Neural cell (in vitro differentiated cells): ENCODE data around the gene CNTNAP2. TPM values are rescaled to one million over a fixed set of nuclear protein-coding genes. Genes with fewer than 3 reads are reported as not detected.

Source experiments
- H2AFZ ChIP-seq: fragments of 200-600, 300-800 bp; sonication (generic), shearing (Covaris generic); 2 replicates; pipeline ENCODE4 v1.6.0; 2014; ENCODE audit warnings: low read depth, mild to moderate bottlenecking, antibody characterized with exemption, low read length, moderate library complexity
- H3F3A ChIP-seq: fragments of 200-600 bp; shearing (Covaris generic); 2 replicates; pipeline ENCODE4 v1.6.1; 2016; ENCODE audit warnings: mild to moderate bottlenecking, moderate library complexity, mixed read lengths, antibody characterized with exemption, low read length; ENCODE audit not compliant: insufficient read depth, poor library complexity, severe bottlenecking
- H3K27ac ChIP-seq: fragments of 200-600, 300-800 bp; sonication (generic), shearing (Covaris generic); 2 replicates; pipeline ENCODE4 v1.5.1; 2014; ENCODE audit warnings: mild to moderate bottlenecking, low read length, moderate library complexity
- H3K27me3 ChIP-seq: fragments of 300-800, 200-600 bp; sonication (generic), shearing (Covaris generic); 2 replicates; pipeline ENCODE4 v1.6.0; 2014; ENCODE audit warnings: mild to moderate bottlenecking, low read depth, low read length, moderate library complexity; ENCODE audit not compliant: insufficient read depth
- H3K36me3 ChIP-seq: fragments of 300-800, 200-600 bp; sonication (generic), shearing (Covaris generic); 2 replicates; pipeline ENCODE4 v1.5.1; 2014; ENCODE audit warnings: mild to moderate bottlenecking, antibody characterized with exemption, low read length, moderate library complexity; ENCODE audit not compliant: insufficient read depth
- H3K4me2 ChIP-seq: fragments of 300-800, 200-600 bp; sonication (generic), shearing (Covaris generic); 2 replicates; pipeline ENCODE4 v1.6.0; 2014; ENCODE audit warnings: mild to moderate bottlenecking, low read length
- H3K4me3 ChIP-seq: fragments of 300-800, 200-600 bp; sonication (generic), shearing (Covaris generic); 2 replicates; pipeline ENCODE4 v1.5.1; 2014; ENCODE audit warnings: mild to moderate bottlenecking, low read length, moderate library complexity
- H3K79me2 ChIP-seq: fragments of 200-600 bp; shearing (Covaris generic); replicated peaks from 2 replicates; pipeline ENCODE4 v1.6.0; 2014; ENCODE audit warnings: mild to moderate bottlenecking, low read length, moderate library complexity; ENCODE audit not compliant: insufficient read depth
- H3K9ac ChIP-seq: fragments of 300-800, 200-600 bp; sonication (generic), shearing (Covaris generic); 2 replicates; pipeline ENCODE4 v1.6.1; 2016; ENCODE audit warnings: mild to moderate bottlenecking, low read length, mixed read lengths
- H3K9me2 ChIP-seq: fragments of 200-600 bp; shearing (Covaris generic); 2 replicates; pipeline ENCODE4 v1.6.1; 2016; ENCODE audit warnings: mild to moderate bottlenecking, low read length, mixed read lengths; ENCODE audit not compliant: insufficient read depth
- H3K9me3 ChIP-seq: fragments of 200-600, 300-800 bp; sonication (generic), shearing (Covaris generic); 2 replicates; pipeline ENCODE4 v1.6.1; 2016; ENCODE audit warnings: mild to moderate bottlenecking, mixed run types, low read length, moderate library complexity, mixed read lengths
- H4K20me1 ChIP-seq: fragments of 200-600 bp; shearing (Covaris generic); 2 replicates; pipeline ENCODE4 v1.6.1; 2016; ENCODE audit warnings: mild to moderate bottlenecking, mixed run types; ENCODE audit not compliant: insufficient read depth
- EP300 ChIP-seq: fragments of 450-650 bp; conservative IDR thresholded peaks from 2 replicates; pipeline ENCODE4 v1.6.1; 2014; ENCODE audit warnings: antibody characterized with exemption, mild to moderate bottlenecking, moderate library complexity; ENCODE audit not compliant: poor library complexity, severe bottlenecking
- EZH2 ChIP-seq: fragments of 200-600, 300-800 bp; shearing (Covaris generic), sonication (generic); IDR thresholded peaks from 2 replicates; pipeline ENCODE4 v1.6.1; 2014; ENCODE audit warnings: antibody characterized with exemption, low read length, borderline replicate concordance, mild to moderate bottlenecking; ENCODE audit not compliant: insufficient read depth, poor library complexity, severe bottlenecking
- MXI1 ChIP-seq: fragments of 450-650 bp; conservative IDR thresholded peaks from 2 replicates; pipeline ENCODE4 v1.6.1; 2014; ENCODE audit warnings: antibody characterized with exemption, mild to moderate bottlenecking; ENCODE audit not compliant: poor library complexity, severe bottlenecking
- POLR2AphosphoS5 ChIP-seq: IDR thresholded peaks from 2 replicates; pipeline ENCODE4 v1.6.1; 2012
- RAD21 ChIP-seq: fragments of 450-650 bp; conservative IDR thresholded peaks from 2 replicates; pipeline ENCODE4 v1.6.1; 2014; ENCODE audit warnings: antibody characterized with exemption, mild to moderate bottlenecking, moderate library complexity
- SMC3 ChIP-seq: fragments of 450-650 bp; conservative IDR thresholded peaks from 2 replicates; pipeline ENCODE4 v1.6.1; 2014; ENCODE audit warnings: antibody characterized with exemption, mild to moderate bottlenecking, moderate library complexity; ENCODE audit not compliant: poor library complexity
- TAF1 ChIP-seq: IDR thresholded peaks from 2 replicates; pipeline ENCODE4 v1.6.1; 2012; ENCODE audit warnings: low read depth
- polyA plus RNA-seq: library from polyadenylated mRNA; depleted of rRNA; stranded (reverse); fragments of >200 nt; gene quantifications from 2 replicates; pipeline ENCODE4 v1.2.3, GENCODE V29; 2014
- TF ChIP-seq, protein P1 (sequence below): IDR thresholded peaks from 2 replicates; pipeline ENCODE4 v1.6.1; 2012; ENCODE audit warnings: borderline replicate concordance
- TF ChIP-seq, protein P2 (sequence below): fragments of 450-650 bp; IDR thresholded peaks from 2 replicates; pipeline ENCODE4 v1.5.1; 2014; ENCODE audit warnings: antibody characterized with exemption, mild to moderate bottlenecking, moderate library complexity; ENCODE audit not compliant: poor library complexity, severe bottlenecking

The CNTNAP2 gene
- polyA plus RNA-seq, 1 donor from 2014 or later, result 276 TPM

DNA sequence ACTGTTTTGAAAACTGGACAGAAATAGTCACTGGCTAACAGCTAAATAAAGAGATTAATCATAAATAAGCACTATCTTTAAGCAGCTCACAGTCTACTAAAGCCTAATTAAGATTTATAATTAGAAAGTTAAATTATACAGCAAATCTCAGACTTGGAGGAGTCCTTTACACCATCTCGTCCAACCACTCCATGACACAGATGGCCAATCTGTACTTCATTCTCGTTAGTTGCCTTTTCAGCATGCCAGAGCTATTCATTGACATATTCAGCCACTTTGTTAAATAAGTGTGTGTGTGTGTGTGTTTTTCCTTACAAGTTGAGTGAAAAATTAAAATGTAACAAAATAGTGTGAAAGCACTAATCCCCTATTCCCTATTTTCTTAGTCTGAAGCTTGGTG lies 1066.7 kb downstream of the CNTNAP2 start:
- H3K4me3 ChIP-seq, result no peak overlapping the region
- H3K79me2 ChIP-seq, result no peaks in the 10 kb centered on the region
- no peak overlapping the region for H3K9ac ChIP-seq
- H4K20me1 ChIP-seq, result no peaks in the 10 kb centered on the region
- H2AFZ ChIP-seq, result no peak overlapping the region
- TF ChIP-seq EP300, result no peak
- no peak for TF ChIP-seq TAF1
- TF ChIP-seq SMC3, result no peak
- no peak for TF ChIP-seq MXI1
- TF ChIP-seq, protein P1, sequence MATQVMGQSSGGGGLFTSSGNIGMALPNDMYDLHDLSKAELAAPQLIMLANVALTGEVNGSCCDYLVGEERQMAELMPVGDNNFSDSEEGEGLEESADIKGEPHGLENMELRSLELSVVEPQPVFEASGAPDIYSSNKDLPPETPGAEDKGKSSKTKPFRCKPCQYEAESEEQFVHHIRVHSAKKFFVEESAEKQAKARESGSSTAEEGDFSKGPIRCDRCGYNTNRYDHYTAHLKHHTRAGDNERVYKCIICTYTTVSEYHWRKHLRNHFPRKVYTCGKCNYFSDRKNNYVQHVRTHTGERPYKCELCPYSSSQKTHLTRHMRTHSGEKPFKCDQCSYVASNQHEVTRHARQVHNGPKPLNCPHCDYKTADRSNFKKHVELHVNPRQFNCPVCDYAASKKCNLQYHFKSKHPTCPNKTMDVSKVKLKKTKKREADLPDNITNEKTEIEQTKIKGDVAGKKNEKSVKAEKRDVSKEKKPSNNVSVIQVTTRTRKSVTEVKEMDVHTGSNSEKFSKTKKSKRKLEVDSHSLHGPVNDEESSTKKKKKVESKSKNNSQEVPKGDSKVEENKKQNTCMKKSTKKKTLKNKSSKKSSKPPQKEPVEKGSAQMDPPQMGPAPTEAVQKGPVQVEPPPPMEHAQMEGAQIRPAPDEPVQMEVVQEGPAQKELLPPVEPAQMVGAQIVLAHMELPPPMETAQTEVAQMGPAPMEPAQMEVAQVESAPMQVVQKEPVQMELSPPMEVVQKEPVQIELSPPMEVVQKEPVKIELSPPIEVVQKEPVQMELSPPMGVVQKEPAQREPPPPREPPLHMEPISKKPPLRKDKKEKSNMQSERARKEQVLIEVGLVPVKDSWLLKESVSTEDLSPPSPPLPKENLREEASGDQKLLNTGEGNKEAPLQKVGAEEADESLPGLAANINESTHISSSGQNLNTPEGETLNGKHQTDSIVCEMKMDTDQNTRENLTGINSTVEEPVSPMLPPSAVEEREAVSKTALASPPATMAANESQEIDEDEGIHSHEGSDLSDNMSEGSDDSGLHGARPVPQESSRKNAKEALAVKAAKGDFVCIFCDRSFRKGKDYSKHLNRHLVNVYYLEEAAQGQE, result no peak
- no peak for TF ChIP-seq RAD21
- TF ChIP-seq POLR2AphosphoS5, result no peak
- TF ChIP-seq, protein P2, sequence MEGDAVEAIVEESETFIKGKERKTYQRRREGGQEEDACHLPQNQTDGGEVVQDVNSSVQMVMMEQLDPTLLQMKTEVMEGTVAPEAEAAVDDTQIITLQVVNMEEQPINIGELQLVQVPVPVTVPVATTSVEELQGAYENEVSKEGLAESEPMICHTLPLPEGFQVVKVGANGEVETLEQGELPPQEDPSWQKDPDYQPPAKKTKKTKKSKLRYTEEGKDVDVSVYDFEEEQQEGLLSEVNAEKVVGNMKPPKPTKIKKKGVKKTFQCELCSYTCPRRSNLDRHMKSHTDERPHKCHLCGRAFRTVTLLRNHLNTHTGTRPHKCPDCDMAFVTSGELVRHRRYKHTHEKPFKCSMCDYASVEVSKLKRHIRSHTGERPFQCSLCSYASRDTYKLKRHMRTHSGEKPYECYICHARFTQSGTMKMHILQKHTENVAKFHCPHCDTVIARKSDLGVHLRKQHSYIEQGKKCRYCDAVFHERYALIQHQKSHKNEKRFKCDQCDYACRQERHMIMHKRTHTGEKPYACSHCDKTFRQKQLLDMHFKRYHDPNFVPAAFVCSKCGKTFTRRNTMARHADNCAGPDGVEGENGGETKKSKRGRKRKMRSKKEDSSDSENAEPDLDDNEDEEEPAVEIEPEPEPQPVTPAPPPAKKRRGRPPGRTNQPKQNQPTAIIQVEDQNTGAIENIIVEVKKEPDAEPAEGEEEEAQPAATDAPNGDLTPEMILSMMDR, result no peak
- no peak for TF ChIP-seq EZH2
- no peaks in the 10 kb centered on the region for H3K27me3 ChIP-seq
- H3K9me2 ChIP-seq, result no peaks in the 10 kb centered on the region
- no peak overlapping the region for H3K27ac ChIP-seq
- H3K4me2 ChIP-seq, result no peak overlapping the region
- no peaks in the 10 kb centered on the region for H3K9me3 ChIP-seq
- no peaks in the 10 kb centered on the region for H3K36me3 ChIP-seq
- H3F3A ChIP-seq, result no peaks in the 10 kb centered on the region

DNA sequence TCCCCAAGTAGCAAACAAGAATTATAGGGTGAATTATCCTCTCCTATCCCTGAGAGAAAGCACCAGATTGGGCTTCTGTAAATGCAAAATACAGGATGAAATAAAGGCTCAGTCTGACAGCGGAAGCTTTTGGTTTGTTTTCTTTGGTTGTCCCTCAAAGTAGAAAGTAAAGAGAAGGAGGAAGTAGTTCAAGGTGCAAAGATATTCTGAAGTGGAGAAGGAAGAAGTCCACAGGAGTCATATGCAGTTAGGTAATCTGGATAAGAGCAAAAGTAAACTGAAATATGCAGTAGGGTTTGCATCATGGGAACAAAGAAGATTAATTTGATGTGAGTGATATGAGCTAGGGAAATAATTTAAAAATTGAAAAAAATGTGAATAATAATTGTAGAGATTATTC lies 1071.9 kb downstream of the CNTNAP2 start:
- H3K4me3 ChIP-seq, result no peak overlapping the region
- no peak overlapping the region for H3K27ac ChIP-seq
- H3K4me2 ChIP-seq, result no peak overlapping the region
- H4K20me1 ChIP-seq, result no peaks in the 10 kb centered on the region
- no peaks in the 10 kb centered on the region for H3K36me3 ChIP-seq
- no peaks in the 10 kb centered on the region for H3K27me3 ChIP-seq
- no peak overlapping the region for H2AFZ ChIP-seq
- no peaks in the 10 kb centered on the region for H3F3A ChIP-seq
- H3K9me3 ChIP-seq, result no peaks in the 10 kb centered on the region
- no peaks in the 10 kb centered on the region for H3K9me2 ChIP-seq
- no peak for TF ChIP-seq SMC3
- TF ChIP-seq, protein P2, result no peak
- no peak for TF ChIP-seq TAF1
- TF ChIP-seq EP300, result no peak
- TF ChIP-seq EZH2, result no peak
- TF ChIP-seq POLR2AphosphoS5, result no peak
- TF ChIP-seq, protein P1, result no peak
- TF ChIP-seq MXI1, result no peak
- TF ChIP-seq RAD21, result no peak
- H3K9ac ChIP-seq, result no peak overlapping the region
- H3K79me2 ChIP-seq, result no peaks in the 10 kb centered on the region
